HG03066 (cell line): ENCODE data around the gene HYAL3.

Source experiments
- ATAC-seq: cut with Tn5 transposase; IDR thresholded peaks from one replicate; pipeline ENCODE4 v1.9.1; 2021; ENCODE audit warnings: low read depth; ENCODE audit not compliant: unreplicated experiment

HYAL3 gene

GRCh38 chr3:50298836-50299637 is at the start of gene HYAL3, which contains the start of gene NAA80:
Gene HYAL3 (minus strand): TSS chr3:50299405. CDS start chr3:50295602, 3,803 bp downstream.
Gene NAA80 (minus strand): TSS chr3:50299405. CDS start chr3:50297463, 1,942 bp downstream.
- ATAC-seq, result peak; percentile 86

GRCh38 chr3:50347187-50347813 is 48.1 kb upstream of the HYAL3 start:
- ATAC-seq, result no peak

GRCh38 chr3:50345586-50346234 is 46.5 kb upstream of the HYAL3 start, which contains the start of gene ZMYND10:
Gene ZMYND10 (minus strand): TSS chr3:50345732. CDS start chr3:50345579, 153 bp downstream.
- no peak for ATAC-seq

GRCh38 chr3:50345008-50345407 is 45.8 kb upstream of the HYAL3 start:
- ATAC-seq, result no peak

- no peak for ATAC-seq
These were observed 43.8 kb upstream of the HYAL3 start for GRCh38 chr3:50342813-50343633.

- ATAC-seq, result no peak
These were observed 42.9 kb upstream of the HYAL3 start for GRCh38 chr3:50341996-50342650.

- ATAC-seq, result no peak
These were observed 42.3 kb upstream of the HYAL3 start for GRCh38 chr3:50341537-50341936.

GRCh38 chr3:50340448-50341329 is 41.5 kb upstream of the HYAL3 start, which contains the start of gene RASSF1:
Gene RASSF1 (minus strand): TSS chr3:50340836. CDS start chr3:50340805, 31 bp downstream.
- peak; percentile 17 for ATAC-seq

GRCh38 chr3:50340147-50340447 is 40.9 kb upstream of the HYAL3 start:
- ATAC-seq, result no peak

- no peak for ATAC-seq
These were observed 40.4 kb upstream of the HYAL3 start for GRCh38 chr3:50339485-50340146.

GRCh38 chr3:50338965-50339364 is 39.8 kb upstream of the HYAL3 start:
- no peak for ATAC-seq

- peak; percentile 69 for ATAC-seq
These were observed 38.1 kb upstream of the HYAL3 start for GRCh38 chr3:50337175-50337861.

- peak; percentile 23 for ATAC-seq
These were observed 37.4 kb upstream of the HYAL3 start for GRCh38 chr3:50336452-50337174.

- no peak for ATAC-seq
These were observed 35.3 kb upstream of the HYAL3 start for GRCh38 chr3:50334339-50335075.

- ATAC-seq, result no peak
These were observed 34.6 kb upstream of the HYAL3 start for GRCh38 chr3:50333744-50334328.

GRCh38 chr3:50331364-50331907 is 32.2 kb upstream of the HYAL3 start:
- no peak for ATAC-seq
